HG03442 (cell line): ENCODE measurements around the gene PKP1.

Experiments used
- ATAC-seq: cut with Tn5 transposase; IDR thresholded peaks from one replicate; pipeline ENCODE4 v1.9.1; 2021; ENCODE audit warnings: mild to moderate bottlenecking, moderate library complexity; ENCODE audit not compliant: unreplicated experiment

Gene PKP1

DNA sequence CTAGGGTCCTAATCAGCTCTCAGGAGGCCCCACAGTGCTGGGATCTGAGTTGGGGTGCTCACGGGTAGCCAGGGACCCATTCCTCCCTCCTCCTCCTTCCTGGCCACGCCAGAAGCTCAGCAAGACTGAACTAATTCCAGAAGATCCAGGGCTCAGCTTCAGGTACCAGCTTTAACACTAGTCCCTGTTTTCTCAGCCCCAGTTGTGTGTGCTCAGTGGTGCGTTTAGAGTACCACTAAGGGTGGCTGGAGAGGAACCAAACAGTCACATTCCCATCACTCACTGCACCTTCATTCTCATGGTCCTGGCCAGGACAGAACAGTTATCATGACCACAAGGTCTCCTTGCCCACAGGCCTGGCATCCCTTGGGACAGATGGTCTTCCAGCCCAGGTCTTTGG, 20.8 kb downstream of the PKP1 start:
- ATAC-seq: no peak

DNA sequence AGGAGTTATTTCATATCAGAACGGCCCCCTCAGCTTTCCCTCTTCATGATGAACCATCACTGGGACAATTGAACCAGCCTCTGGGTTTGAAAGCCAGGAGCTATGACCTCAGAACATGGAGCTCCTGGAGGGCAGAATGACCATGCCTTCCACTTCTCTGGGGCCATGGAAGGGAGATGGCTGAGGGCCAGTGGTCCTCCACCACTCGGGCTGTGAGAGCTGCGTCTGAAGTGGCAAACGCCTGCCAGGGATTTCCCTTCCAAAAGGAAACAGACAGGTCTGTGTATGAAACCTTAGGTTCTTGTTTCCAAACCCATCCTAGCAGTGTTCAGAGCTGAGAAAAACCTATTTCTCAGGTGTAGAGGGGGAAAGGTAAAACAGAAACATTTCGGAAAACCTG, 22.5 kb downstream of the PKP1 start:
- ATAC-seq: no peak

DNA sequence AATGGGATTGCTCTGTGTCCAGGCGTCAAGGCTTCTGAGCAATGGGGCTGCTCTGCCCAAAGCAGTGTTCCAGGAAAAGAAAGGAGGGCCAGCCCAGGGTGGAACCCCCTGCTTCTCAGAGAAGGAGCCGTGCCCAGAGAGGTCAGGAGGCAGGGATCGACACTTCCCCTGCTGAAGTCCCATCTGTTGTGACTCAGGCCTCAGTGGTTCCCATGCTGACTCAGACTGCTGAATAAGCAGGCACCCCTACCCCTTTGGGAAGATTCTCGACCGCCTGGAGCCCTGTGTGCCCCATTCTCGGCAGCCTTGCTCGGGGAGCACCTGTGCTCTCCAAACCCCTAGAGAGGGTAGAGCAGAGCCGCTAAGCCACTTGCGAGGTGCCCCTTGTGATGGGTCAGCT, 23.9 kb downstream of the PKP1 start:
- no peak for ATAC-seq

DNA sequence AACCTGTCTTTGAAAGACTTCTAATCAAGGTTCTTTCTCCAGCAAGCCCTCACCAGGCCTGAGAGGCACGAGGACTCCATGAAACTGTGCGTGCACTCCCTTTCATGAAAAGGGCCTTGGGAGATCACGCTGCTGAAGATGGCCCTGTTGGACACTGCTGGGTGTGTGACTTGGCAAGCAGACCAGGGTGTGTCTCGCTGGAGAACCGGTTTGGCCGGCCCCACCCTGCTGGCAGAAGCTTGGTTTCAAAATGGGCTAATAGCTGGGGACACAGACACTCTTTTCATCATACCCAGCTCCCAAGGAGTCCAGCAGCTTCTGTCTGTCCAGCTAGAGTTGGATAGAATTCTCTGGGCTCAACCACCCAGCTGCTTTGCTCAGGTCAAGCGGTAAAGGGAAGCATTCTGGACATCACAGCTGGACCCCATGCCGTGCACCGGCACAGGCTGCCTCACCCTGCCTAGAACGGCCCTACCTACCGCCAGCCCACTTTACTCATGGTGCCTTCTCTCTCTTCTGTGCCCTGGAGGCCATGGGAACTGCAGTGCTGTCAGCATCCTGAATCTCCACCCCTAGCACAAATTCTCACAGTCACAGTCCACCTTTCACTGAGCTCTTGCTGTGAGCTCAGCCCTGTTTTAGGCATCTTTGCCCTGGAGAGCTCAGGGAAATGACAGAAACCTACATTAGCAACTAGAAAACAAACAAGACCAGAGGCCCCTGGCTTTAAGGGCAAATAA, 24.6 kb downstream of the PKP1 start:
- ATAC-seq: no peak

DNA sequence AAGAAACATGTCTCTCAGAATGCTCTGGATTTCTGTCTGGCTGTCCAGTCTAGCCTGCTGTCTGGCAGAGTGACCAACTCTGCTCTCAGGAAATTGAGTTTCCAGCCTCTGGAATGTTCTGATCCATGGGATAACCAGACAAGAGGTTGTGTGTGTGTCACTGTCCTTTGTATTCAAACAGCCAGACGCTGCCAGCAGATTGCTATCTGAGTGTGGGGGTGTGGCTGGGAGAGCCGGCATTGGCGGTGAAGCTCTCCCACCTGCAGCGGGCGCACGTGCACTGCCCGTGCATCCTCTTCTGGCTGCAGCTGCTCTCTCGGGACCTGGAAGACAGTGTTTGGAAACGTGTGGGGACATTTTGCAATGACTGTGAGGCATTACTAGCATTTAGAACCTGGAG, 26.1 kb downstream of the PKP1 start:
- no peak for ATAC-seq

DNA sequence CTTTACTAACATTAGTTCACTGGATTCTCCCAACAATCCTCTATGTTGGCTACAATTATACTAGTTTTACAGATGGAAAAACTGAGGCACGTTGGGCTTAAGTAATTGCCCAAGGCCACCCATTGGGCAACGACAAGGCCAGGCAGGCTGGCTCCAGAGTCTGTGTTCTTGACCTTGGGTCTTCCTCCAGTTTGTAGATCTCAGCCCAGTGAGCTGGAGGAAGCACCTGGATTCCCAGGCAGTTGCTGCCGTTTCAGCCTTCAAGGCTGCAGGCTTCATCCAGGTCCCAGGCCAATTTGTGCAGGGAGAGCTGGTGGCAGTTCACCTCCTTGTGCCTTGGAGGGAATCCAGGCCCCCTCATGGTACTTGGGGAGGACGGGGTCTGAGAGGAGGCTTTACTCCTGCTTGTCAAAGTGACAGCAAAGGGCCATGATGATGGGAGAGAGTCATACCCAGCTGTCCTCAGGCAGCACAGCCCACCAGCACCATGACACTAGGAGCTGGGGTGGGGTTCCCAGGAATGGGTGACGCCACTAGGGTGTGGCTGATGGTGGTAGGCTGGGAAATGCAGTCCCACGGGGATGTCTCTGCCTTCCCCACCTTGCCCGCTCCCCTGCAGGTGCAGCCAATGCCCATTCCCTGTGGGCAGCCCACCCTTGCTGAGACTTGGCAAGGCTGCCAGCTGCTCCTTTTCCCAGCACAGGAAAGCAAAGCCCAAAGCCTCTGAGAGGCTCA, 27.1 kb downstream of the PKP1 start:
- ATAC-seq: no peak

DNA sequence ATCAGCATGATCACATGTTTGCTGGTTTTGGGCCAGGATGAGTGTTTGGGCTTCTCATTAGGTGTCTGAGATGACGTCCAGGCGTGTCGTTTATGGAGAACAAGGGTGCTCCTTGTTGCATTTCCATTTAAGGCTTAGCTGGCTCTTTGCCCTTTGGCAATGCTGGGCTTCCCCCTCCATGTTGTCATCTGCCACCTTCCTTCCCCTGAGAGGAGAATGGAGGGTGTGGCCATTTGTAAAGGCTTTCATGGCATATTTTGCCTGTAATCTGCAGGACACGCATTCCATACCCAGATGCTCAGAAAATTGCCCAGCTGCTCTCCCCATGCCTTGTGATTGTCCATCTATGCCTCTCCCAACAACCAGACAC, 27.7 kb downstream of the PKP1 start:
- ATAC-seq: no peak

DNA sequence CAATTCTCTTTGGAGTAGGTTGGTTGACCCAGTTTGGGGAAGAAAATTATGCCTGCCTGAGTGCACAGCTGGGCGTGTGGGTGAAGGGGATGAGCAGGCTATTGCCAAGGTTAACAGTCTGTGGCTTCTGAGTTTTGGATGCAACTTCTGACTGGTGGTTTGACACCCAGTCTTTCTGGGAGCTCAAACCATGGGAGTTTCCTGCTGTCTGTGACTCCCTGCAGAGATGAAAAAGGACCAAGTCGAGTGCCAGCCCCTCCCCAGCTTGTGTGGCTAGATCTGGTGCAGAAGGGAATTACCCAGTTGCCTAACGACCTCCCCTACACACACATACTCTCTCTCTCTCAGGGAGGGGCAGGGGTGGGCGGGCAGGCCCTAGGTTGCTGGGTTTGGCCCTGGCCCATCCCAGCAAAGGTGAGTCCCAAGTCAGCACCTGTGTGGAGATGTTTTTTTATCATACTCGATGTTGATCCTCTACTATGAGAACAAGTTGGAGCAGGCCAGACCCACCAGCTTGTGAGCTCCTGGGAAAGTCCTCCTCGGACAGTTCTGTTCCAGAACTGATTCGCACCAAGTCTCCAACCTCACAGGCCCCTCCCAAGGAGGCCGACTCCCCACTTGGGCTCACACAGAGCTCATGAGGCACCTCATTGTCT, 28.2 kb downstream of the PKP1 start:
- no peak for ATAC-seq

DNA sequence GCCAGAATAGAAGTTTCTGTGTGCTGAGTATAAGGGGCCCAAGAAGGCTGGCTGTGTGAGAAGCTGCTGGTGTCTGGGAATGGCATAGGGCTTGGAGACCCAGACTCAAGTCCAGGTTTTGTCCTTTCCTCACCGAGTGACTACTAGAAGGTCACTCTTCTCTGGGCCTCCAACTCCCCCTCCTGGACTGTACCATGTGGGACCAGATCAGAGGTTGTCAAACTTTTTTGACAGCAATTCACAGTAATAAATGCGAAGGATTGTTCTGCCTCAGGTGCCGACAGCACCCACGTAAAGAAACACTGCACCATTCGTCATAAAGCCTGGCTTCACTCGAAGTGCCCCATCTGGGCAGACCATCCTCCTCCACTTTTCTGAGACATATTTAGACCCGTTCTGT, 29.0 kb downstream of the PKP1 start:
- no peak for ATAC-seq

DNA sequence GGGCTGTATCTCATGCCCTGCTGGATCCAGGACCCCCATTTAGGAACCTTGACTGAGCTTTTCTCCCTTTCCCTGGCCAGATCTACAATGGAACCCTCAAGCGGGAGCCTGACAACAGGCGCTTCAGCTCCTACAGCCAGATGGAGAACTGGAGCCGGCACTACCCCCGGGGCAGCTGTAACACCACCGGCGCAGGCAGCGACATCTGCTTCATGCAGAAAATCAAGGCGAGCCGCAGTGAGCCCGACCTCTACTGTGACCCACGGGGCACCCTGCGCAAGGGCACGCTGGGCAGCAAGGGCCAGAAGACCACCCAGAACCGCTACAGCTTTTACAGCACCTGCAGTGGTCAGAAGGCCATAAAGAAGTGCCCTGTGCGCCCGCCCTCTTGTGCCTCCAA, 29.8 kb downstream of the PKP1 start:
- ATAC-seq: no peak

DNA sequence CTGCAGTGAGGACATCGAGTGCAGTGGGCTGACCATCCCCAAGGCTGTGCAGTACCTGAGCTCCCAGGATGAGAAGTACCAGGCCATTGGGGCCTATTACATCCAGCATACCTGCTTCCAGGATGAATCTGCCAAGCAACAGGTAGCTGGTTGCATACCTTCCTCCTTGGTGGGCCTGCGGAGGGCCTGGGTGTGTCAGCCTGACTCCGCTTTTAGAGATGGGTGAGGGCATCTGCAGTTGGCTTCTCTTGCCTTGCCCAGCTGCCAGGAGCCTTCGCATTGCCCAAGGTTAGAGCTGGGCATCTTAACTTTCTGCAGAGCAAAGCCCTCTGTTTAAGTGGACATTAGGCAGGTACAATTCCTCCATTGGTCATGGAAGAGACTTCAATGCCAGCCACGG, 33.2 kb downstream of the PKP1 start:
- ATAC-seq: no peak

DNA sequence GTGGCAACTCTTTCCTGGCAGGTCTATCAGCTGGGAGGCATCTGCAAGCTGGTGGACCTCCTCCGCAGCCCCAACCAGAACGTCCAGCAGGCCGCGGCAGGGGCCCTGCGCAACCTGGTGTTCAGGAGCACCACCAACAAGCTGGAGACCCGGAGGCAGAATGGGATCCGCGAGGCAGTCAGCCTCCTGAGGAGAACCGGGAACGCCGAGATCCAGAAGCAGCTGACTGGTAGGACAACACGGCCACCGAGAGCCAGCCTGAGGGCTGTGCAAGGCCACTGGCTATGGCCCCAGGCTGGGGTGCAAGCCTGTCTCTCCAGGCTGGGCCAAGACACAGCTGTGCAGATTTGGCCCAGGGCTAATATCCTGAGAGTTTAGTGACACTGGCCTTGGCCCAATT, 34.2 kb downstream of the PKP1 start:
- ATAC-seq: no peak

DNA sequence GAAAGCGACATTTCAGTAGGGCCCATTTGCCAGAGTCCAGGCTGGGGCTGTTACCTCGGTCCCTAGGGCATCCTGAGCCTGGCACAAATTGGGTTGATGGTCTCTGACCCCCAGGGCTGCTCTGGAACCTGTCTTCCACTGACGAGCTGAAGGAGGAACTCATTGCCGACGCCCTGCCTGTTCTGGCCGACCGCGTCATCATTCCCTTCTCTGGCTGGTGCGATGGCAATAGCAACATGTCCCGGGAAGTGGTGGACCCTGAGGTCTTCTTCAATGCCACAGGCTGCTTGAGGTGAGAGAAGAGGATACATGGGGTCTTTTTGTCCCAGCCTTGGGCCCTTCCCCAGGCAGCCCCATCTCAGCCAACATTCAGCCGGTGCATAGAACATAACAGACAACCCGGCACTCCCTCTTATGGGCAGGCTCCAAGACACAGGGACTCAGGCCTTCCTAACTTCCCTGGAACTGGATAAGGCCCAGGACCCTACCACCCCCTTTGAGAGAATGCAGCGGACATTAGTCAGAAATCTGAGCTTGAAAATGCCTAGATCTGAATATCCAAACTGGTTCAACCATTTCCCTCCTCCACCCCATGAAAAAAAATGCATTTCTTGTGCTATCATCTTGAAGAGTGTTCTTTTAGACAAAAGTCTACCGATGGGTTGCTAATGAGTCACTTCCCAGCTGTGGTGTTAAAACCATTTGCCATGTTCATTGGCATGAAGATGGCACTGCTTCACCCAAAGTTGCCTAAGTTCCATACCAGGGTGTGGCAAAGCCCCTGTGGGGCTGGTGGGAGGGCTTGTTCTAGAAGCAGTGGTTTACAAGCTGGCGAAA, 35.4 kb downstream of the PKP1 start:
- ATAC-seq: no peak

DNA sequence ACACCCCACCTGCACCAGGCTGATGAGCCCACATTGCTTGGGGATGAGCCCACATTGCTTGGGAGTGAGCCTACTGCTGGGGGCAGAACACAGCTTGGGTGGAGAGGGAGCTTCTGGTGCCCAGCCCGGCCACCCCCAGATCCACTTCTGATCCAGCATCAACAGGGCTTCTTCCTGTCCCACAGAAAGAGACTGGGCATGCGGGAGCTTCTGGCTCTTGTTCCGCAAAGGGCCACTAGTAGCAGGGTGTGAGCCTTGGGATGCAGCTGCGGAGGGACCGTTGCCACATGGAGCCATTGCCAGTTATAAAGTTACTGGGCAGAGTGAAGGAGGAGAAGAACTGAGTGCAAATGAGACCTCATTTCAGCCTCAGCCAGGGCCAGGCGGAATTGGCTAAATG, 36.3 kb downstream of the PKP1 start:
- ATAC-seq: no peak

DNA sequence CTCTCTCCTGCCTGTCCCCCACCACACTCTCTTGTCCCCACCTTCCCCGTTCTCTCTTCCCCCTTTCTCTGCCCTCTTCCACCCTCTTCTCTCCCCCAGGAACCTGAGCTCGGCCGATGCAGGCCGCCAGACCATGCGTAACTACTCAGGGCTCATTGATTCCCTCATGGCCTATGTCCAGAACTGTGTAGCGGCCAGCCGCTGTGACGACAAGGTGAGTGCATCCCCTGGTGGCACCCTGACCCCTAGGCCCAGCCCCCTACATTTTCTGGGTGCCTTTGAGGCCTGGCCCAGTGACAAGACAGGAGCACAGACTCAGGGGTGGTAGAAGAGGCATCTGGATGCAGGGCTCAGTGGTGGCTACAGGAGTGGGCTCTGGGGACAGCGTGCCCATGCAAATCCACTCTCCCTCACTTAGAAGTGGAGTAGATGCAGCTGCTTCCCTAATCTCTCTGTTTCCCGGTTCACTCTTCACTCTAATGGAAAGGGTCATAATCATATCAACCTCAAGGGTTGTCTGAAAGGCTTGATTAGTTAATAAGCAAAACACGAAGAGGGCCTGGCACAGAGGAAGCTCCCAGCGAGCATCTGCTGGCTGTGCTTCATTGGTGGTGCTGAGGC, 37.0 kb downstream of the PKP1 start:
- no peak for ATAC-seq

DNA sequence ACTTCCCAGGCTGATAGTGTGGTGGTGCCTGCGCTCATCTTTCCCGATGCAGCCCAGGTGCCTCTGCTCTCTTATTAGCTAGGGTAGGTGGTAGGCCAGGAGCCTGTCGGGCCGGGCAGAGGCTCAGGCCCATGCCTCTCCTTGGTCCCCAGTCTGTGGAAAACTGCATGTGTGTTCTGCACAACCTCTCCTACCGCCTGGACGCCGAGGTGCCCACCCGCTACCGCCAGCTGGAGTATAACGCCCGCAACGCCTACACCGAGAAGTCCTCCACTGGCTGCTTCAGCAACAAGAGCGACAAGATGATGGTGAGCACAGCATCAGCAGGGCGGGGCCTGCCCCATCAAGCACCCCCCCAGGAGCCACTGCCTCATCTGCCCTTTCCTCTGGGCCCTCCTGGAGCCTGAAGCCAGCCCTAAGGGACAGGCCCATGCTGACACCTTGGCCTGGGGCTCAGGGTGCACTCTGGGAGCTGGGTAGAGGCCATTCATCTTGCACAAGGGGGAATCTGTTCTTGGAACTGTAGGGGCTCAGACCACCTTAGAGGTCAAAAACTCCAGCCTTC, 38.6 kb downstream of the PKP1 start:
- no peak for ATAC-seq

DNA sequence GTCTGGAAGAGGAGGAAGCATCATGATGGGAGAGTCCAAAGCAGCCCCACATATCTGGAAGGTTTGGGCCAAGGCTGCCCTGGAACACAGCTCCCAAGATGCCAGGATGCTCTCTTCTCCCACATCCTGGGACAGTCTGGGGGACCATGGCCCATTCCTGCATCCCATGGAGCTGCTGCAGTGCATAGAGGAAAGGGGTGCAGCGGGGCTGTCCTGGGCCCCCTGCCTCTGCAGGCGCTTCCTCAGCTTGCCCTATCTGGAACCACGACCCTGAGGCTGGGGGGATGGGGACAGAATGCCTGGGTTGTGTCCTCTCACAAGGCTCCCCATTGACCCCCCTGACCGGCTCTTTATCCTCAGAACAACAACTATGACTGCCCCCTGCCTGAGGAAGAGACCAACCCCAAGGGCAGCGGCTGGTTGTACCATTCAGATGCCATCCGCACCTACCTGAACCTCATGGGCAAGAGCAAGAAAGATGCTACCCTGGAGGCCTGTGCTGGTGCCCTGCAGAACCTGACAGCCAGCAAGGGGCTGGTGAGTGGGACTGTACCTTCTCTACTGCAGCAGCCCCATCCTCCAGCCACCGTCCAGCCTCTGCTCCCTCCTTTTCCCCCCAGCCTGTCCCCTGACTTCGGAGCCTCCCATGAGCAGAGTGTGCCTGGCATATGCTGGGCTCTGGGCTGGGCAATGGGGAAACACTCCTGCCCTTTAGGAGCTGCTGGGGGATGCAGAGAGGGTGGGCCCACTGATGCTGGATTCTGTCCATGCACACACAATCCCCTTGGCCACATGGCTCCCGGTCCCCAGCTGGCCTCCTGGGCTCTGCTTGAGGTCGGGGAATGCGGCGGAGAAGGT, 39.6 kb downstream of the PKP1 start:
- ATAC-seq: no peak

DNA sequence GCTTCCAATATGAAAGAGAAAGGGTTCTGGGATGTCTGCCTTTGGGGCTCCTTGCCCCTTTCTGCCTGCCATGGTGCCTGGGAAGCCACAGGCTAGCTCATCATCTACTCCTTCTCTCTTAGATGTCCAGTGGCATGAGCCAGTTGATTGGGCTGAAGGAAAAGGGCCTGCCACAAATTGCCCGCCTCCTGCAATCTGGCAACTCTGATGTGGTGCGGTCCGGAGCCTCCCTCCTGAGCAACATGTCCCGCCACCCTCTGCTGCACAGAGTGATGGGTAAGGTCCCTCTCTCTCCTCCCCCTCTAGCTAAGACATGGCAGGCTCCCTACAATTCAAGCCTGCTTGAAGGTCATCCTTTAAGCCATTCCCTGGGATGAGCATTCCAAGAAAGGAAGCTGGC, 41.0 kb downstream of the PKP1 start:
- ATAC-seq: no peak

DNA sequence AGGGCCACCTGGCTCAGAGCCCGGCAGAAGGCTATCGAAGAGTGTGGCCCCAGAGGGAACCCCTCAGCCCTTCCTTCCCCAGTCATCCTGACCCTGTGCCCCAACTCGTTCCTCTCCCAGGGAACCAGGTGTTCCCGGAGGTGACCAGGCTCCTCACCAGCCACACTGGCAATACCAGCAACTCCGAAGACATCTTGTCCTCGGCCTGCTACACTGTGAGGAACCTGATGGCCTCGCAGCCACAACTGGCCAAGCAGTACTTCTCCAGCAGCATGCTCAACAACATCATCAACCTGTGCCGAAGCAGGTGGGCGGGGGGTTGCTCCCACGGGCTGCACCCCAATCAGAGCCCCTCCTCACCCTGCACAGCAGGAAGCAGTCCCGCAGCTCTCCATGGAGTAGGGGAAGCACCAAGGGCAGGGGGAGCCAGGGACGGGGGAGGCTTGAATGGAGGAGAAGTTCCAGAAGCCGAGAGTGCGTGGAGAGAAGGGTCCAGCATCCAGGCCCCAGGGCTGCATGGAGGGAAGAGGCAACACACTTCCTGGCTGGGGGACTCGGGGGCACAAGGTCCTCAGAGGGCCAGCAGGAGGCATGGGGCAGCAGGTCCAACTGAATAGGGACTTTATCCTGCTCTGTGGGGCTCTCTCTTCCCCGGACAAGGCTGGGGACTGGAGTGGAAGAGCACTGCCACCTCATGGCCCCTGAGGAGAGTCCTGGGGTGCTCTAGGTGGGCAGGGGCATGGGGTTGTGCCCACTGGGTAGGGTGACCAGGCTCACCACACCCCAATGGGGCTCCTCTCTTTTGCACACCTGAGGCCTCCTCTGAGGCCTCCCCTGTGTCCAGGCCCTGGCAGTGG, 41.7 kb downstream of the PKP1 start:
- no peak for ATAC-seq
